Adrenal gland (tissue), 12 donors: Measurements from ENCODE around the gene FBXW7. TPM values are rescaled to one million over a fixed set of nuclear protein-coding genes. Genes with fewer than 3 reads are reported as not detected.

Source experiments
- DNase-seq, 7 donors: peaks; one replicate each; pipeline ENCODE4 v3.0.0-alpha.2; 2019 to 2020
- H3K27ac ChIP-seq, 5 donors: fragments of 200-600 bp; sonication (generic) in 4 of 5; 1 replicate in 3 of 5; 2 replicates in 2 of 5; pipeline versions ENCODE4 v1.5.1 to v1.8.0; 2016 to 2020; ENCODE audit warnings: mild to moderate bottlenecking in 1 of 5
- H3K27me3 ChIP-seq: fragments of 200-600 bp; 2 replicates; pipeline ENCODE4 v1.8.0; 2021
- H3K36me3 ChIP-seq, 2 donors: fragments of 200-600 bp; replicated peaks in 1 of 2; 1 replicate in 1 of 2; 2 replicates in 1 of 2; pipeline versions ENCODE4 v1.5.1 to v1.8.0; 2018 to 2022
- H3K4me1 ChIP-seq, 2 donors: fragments of 200-600 bp; replicated peaks in 1 of 2; 1 replicate in 1 of 2; 2 replicates in 1 of 2; pipeline versions ENCODE4 v1.5.1 to v1.8.0; 2018 to 2021
- H3K4me3 ChIP-seq, 4 donors: fragments of 200-600 bp; sonication (generic) in 3 of 4; one replicate each; pipeline ENCODE4 v1.5.1; 2016 to 2018
- H3K9me3 ChIP-seq, 3 donors: fragments of 200-600 bp; sonication (generic) in 1 of 3; replicated peaks in 1 of 3; 1 replicate in 2 of 3; 2 replicates in 1 of 3; pipeline versions ENCODE4 v1.5.1 to v1.8.0; 2016 to 2021
- CTCF ChIP-seq, 6 experiments: fragments of 450-650 bp in 4 of 6; fragments of 200-600 bp in 2 of 6; sonication (generic) in 1 of 6; IDR thresholded peaks; 1 replicate in 5 of 6; 2 replicates in 1 of 6; pipeline versions ENCODE4 v1.5.1 to v1.8.0; 2016 to 2021; ENCODE audit warnings: antibody characterized with exemption in 6 of 6, mild to moderate bottlenecking in 2 of 6, moderate library complexity in 1 of 6
- POLR2A ChIP-seq, 2 donors: fragments of 450-650 bp; IDR thresholded peaks; one replicate each; pipeline ENCODE4 v1.6.1; 2017; ENCODE audit warnings: antibody characterized with exemption in 2 of 2, mild to moderate bottlenecking in 2 of 2, moderate library complexity in 1 of 2
- WGBS, 4 donors: extraction: QIAGEN DNeasy Blood & Tissue Kit in 2 of 4; methylation state at CpG; one replicate each; pipeline versions ENCODE4 v1.1.5 to v1.1.7; 2013 to 2017; 5-methylcytosine and 5-hydroxymethylcytosine counted together
- intact Hi-C, 2 donors: fragments of 100-400 bp; cut with DNase I; formaldehyde crosslinking; loops; one replicate each; pipeline versions ENCODE4 v1.14.1 to v1.15.0; 2022 to 2023
- polyA plus RNA-seq, 3 donors: library from polyadenylated mRNA; stranded (reverse); fragments of 200-250 nt in 2 of 3; fragments of 350-450 nt in 1 of 3; fragmentation: Illumina TruSeq in 1 of 3; extraction: RNeasy Lipid Tissue Mini Kit (QIAGEN cat#74804) in 1 of 3; gene quantifications; one replicate each; pipeline ENCODE4 v1.2.3, GENCODE V29; 2013 to 2014
- total RNA-seq, 9 donors: library from RNA; depleted of rRNA in 4 of 9; stranded (reverse); fragments of >200 nt in 4 of 9; fragments of 120-200 nt in 1 of 9; fragmentation: NEBNext Ultra II Directional in 1 of 9; extraction: Animal tissue kit (Norgen Biotek cat#: 25700) in 1 of 9; gene quantifications; one replicate each; pipeline versions ENCODE4 v1.1.0 to v1.2.4, GENCODE V29; 2013 to 2023
- donor health status: healthy with polysubstance abuse.
- donor health status: Bipolar disorder and iron deficiency.
- donor health status: DM: yes; HTN: yes; CAD: no.
- donor health status: DM: no; HTN: no; CAD: no.
- donor health status: DM: no; HTN: no; CAD: no.
- donor health status: DM: yes; HTN: yes; CAD: no.

The FBXW7 gene
- total and polyA plus RNA-seq, 12 donors, result 17.6 to 55.5 (median 30.9) TPM

- no peak for DNase-seq
- Histone ChIP-seq H3K36me3 (no peaks in the 10 kb centered on the region), H3K4me3 (no peak overlapping the region), H3K27ac (no peak overlapping the region), H3K27me3 (no peaks in the 10 kb centered on the region), H3K9me3 (no peaks in the 10 kb centered on the region), H3K4me1 (peaks cover 0 to 17% of the 10 kb centered on the region in 2 donors)
- intact Hi-C loops, result no loop called here
- WGBS, 4 donors, result 68 to 89% (median 79%) methylated on average over 2 of the region's 2 CpGs
- TF ChIP-seq CTCF (IDR thresholded peaks at IDR 0.05) (no peak), POLR2A (IDR thresholded peaks at IDR 0.05) (no peak)
These were observed 59.1 kb downstream of the FBXW7 start for GRCh38 chr4:152476796-152477195.

GRCh38 chr4:152471251-152471792 is 64.6 kb downstream of the FBXW7 start:
- TF ChIP-seq CTCF (IDR thresholded peaks at IDR 0.05) (no peak), POLR2A (IDR thresholded peaks at IDR 0.05) (no peak)
- intact Hi-C loops, result no loop called here
- H3K27me3 ChIP-seq, result no peaks in the 10 kb centered on the region
- 95 to 98% (median 98%) methylated on average over 3 of the region's 3 CpGs for WGBS, 4 donors
- H3K27ac ChIP-seq, result no peak overlapping the region
- no peak for DNase-seq
- H3K4me1 ChIP-seq, result no peaks in the 10 kb centered on the region
- no peak overlapping the region for H3K4me3 ChIP-seq
- H3K36me3 ChIP-seq, result no peaks in the 10 kb centered on the region
- H3K9me3 ChIP-seq, result no peaks in the 10 kb centered on the region

- no peak for DNase-seq
- Histone ChIP-seq H3K4me3 (no peak overlapping the region), H3K27me3 (no peaks in the 10 kb centered on the region), H3K27ac (no peak overlapping the region), H3K36me3 (no peaks in the 10 kb centered on the region), H3K9me3 (no peaks in the 10 kb centered on the region), H3K4me1 (peaks cover 0 to 11% of the 10 kb centered on the region in 2 donors)
- no peak for TF ChIP-seq CTCF (IDR thresholded peaks at IDR 0.05)
- no peak for TF ChIP-seq POLR2A (IDR thresholded peaks at IDR 0.05)
- 81 to 100% (median 89%) methylated on average over 1 of the region's 1 CpG for WGBS, 4 donors
- intact Hi-C loops, result no loop called here
These were observed 67.5 kb downstream of the FBXW7 start for GRCh38 chr4:152468408-152468807.

- no peak for DNase-seq
- peaks cover 0 to 11% of the 10 kb centered on the region in 2 donors for H3K4me1 ChIP-seq
- 89 to 95% (median 90%) methylated on average over 4 of the region's 4 CpGs for WGBS, 4 donors
- no peaks in the 10 kb centered on the region for H3K27me3 ChIP-seq
- no peaks in the 10 kb centered on the region for H3K36me3 ChIP-seq
- intact Hi-C loops, result no loop called here
- H3K4me3 ChIP-seq, result no peak overlapping the region
- no peaks in the 10 kb centered on the region for H3K9me3 ChIP-seq
- no peak overlapping the region for H3K27ac ChIP-seq
- TF ChIP-seq POLR2A (IDR thresholded peaks at IDR 0.05), result no peak
These were observed 68.8 kb downstream of the FBXW7 start for GRCh38 chr4:152467101-152467500.
